Subcutaneous adipose tissue (tissue), 4 donors: ENCODE measurements around the gene TMEM131. TPM values are rescaled to one million over a fixed set of nuclear protein-coding genes. Genes with fewer than 3 reads are reported as not detected.

Experiments
- total RNA-seq, 4 donors: library from RNA; depleted of rRNA; stranded (reverse); fragments of >200 nt; gene quantifications; one replicate each; pipeline ENCODE4 v1.1.0, GENCODE V29; 2016
- TF ChIP-seq, protein P1 (sequence below): fragments of 450-650 bp; IDR thresholded peaks from one replicate; pipeline ENCODE4 v1.5.1; 2016; ENCODE audit warnings: low read depth, mild to moderate bottlenecking, control low read depth, antibody characterized with exemption, moderate library complexity

The TMEM131 gene
- total RNA-seq, 4 donors from 2014 or later, result 35.5 to 44.3 (median 39.7) TPM

- TF ChIP-seq, protein P1, sequence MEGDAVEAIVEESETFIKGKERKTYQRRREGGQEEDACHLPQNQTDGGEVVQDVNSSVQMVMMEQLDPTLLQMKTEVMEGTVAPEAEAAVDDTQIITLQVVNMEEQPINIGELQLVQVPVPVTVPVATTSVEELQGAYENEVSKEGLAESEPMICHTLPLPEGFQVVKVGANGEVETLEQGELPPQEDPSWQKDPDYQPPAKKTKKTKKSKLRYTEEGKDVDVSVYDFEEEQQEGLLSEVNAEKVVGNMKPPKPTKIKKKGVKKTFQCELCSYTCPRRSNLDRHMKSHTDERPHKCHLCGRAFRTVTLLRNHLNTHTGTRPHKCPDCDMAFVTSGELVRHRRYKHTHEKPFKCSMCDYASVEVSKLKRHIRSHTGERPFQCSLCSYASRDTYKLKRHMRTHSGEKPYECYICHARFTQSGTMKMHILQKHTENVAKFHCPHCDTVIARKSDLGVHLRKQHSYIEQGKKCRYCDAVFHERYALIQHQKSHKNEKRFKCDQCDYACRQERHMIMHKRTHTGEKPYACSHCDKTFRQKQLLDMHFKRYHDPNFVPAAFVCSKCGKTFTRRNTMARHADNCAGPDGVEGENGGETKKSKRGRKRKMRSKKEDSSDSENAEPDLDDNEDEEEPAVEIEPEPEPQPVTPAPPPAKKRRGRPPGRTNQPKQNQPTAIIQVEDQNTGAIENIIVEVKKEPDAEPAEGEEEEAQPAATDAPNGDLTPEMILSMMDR, result no peak
Observed at GRCh38 chr2:97726261-97727064, 269.3 kb downstream of the TMEM131 start.

GRCh38 chr2:97724946-97725688, 270.6 kb downstream of the TMEM131 start:
- TF ChIP-seq, protein P1, result no peak

DNA sequence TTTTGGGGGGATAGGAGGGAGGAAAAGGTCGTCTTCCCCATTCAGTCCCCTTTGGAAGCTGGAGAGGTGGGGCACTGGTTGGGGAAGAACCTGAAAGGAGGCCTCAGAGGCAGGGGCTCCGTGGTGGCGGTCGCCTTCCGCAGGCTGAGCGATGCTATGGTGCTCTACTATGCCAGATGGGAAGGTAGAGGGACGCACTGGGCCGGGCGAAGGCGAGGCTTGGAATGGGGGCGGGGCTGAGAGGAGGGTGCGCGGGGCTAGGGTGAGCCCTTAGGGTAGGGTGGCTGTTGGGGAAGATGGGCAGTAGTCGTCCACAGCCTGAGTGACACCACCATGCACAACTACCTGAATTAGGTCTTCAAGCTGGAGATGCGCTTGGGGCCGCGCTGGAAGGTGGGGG, 271.2 kb downstream of the TMEM131 start:
- TF ChIP-seq, protein P1, result no peak

GRCh38 chr2:97724073-97724410, 271.7 kb downstream of the TMEM131 start:
- TF ChIP-seq, protein P1, result no peak

DNA sequence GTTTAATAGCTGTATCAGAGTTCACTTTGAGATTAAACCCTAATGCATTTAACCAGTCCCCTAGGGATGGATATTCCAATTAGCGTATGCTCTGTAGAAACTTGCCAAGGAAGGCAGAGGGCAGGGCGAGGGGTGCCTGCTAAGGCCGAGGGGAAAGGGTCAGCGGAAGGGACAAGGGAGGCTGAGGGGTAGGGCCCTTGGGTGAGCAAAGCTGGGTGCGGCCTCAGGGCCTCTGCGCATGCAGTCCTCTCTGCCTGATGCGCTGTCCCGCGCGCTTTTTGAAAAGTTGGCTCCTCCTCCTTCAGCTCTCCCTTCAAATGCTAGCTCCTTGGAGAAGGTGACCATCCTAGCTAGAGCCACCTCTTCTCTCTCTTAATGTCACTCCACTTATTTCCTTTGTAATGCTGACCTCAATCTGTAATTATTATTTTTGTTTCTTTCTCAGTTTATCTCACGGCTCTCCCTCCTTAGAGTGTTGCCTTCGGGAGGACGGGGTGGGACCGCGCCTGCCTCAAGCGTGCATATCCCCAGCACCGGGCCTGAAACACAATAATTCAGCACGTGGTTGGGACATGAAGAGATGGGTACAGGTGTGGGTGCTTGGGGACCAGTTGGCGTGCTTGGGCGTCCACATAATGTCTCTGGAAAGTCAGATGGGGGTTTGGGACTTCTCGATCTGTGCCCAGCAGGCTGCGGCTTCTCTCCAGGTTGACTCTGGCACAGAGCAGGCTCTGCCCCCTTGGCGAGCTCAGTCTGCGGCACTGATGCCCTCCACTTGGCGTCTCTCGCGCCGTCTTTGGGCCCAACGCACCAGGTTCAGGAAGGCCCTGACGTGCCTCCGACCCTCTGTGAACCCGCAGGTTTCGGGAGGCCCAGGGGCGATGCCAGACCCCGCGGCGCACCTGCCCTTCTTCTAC, 272.3 kb downstream of the TMEM131 start:
- TF ChIP-seq, protein P1, result no peak

GRCh38 chr2:97722227-97722626, 273.5 kb downstream of the TMEM131 start:
- TF ChIP-seq, protein P1, result no peak
